ENCODE results near the gene ANKRD12.

DNA sequence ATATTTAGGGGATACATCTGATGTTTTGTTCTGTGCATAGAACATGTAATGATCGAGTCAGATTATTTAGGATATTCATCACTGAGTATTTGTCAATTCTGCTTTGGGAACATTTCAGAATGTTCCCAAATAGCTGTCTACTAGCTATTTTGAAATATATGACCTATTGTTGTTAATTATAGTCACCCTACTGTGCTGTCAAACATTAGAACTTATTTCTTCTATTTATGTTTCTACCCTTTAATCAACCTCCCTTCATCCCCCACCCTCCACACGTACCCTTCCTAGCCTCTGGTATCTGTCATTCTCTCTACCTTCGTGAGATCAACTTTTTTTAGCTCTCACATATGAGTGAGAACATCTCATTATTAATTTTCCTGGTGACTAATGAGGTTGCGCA, 40.9 kb downstream of the ANKRD12 start:
- TF ChIP-seq POLR2A (IDR thresholded peaks at IDR 0.05; ENCODE audit: low read depth, low read length) (no peak), TAF1 (IDR thresholded peaks at IDR 0.05; ENCODE audit: borderline replicate concordance, low read depth, low read length) (no peak), POLR2AphosphoS5 (IDR thresholded peaks at IDR 0.05; ENCODE audit: low read depth, low read length) (no peak)

All from GM12892 (cell line).